ENCODE data around the gene ACADS. TPM values are rescaled to one million over a fixed set of nuclear protein-coding genes. Genes with fewer than 3 reads are reported as not detected.

The ACADS gene
- total RNA-seq, 6 experiments from 2014 or later = 94.1 to 172 (median 156) TPM

DNA sequence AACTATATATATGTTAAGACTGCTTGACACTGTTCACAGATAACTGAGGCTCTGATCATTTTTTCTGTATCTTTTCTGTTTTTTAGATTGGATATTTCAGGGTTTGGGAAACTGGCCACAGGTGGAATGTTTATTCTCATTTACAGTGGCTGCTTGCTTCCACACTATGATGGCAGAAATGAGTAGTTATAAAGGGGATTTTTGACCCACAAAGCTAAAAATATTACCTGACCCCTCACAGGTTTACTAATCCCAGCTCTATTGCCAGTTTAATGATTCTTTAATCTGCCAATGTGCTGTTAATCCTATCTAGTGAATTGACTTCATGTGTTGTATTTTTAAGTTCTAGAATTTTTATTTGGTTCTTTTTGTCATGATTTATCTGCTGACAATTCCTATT is 29.6 kb downstream of the ACADS start:
- DNase-seq (no peak), ATAC-seq (no peak)
- Histone ChIP-seq H3K27ac (no peak overlapping the region), H3K9me3 (peaks cover 0 to 4% (median 0%) of the 10 kb centered on the region in 4 donors), H3K4me3 (no peak overlapping the region), H3K27me3 (no peaks in the 10 kb centered on the region), H3K4me1 (no peaks in the 10 kb centered on the region), H3K36me3 (no peaks in the 10 kb centered on the region)
- TF ChIP-seq, protein P1, sequence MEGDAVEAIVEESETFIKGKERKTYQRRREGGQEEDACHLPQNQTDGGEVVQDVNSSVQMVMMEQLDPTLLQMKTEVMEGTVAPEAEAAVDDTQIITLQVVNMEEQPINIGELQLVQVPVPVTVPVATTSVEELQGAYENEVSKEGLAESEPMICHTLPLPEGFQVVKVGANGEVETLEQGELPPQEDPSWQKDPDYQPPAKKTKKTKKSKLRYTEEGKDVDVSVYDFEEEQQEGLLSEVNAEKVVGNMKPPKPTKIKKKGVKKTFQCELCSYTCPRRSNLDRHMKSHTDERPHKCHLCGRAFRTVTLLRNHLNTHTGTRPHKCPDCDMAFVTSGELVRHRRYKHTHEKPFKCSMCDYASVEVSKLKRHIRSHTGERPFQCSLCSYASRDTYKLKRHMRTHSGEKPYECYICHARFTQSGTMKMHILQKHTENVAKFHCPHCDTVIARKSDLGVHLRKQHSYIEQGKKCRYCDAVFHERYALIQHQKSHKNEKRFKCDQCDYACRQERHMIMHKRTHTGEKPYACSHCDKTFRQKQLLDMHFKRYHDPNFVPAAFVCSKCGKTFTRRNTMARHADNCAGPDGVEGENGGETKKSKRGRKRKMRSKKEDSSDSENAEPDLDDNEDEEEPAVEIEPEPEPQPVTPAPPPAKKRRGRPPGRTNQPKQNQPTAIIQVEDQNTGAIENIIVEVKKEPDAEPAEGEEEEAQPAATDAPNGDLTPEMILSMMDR (IDR thresholded peaks at IDR 0.05) = no peak
- no peak for TF ChIP-seq POLR2A (IDR thresholded peaks at IDR 0.05)
- intact Hi-C loops (cut with DNase I) = no loop called here

DNA sequence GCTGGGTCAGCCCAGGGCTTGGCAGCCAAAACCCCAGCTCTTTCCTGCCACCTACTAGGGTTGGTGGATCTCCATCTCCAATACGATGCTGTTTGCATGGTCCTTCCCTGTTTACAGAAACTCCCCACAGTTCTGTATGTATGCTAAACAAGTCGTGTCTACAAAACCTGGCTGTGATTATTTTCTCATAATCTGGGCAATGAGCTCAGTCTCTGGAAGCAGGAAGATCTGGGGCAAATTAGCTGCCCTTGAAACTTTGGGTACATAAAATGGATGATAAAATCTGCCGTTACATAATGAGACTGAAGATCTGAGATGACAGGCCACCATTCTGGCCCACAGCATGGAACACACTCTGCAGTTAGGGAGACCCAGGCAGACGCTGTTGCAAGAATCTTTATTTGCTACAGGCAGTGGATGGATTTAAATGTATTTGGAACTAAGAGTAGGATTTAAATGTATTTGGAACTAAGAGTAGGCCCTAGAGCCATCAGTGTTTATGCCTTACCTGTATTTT is 31.7 kb downstream of the ACADS start:
- WGBS (ENCODE audit: insufficient coverage, low coverage, low lambda C conversion rate, missing lambda C conversion rate) = 66% methylated on average over 3 of the region's 4 CpGs
- Histone ChIP-seq H3K27me3 (no peaks in the 10 kb centered on the region), H3K9me3 (peaks cover 0 to 4% (median 0%) of the 10 kb centered on the region in 4 donors), H3K27ac (no peak overlapping the region), H3K36me3 (peaks cover 0 to 4% (median 0%) of the 10 kb centered on the region in 4 donors), H3K4me1 (no peaks in the 10 kb centered on the region), H3K4me3 (no peak overlapping the region)
- ATAC-seq (no peak), DNase-seq (no peak)
- TF ChIP-seq, protein P1 (IDR thresholded peaks at IDR 0.05) = no peak
- TF ChIP-seq POLR2A (IDR thresholded peaks at IDR 0.05) = no peak
- intact Hi-C loops (cut with DNase I) = no loop called here

DNA sequence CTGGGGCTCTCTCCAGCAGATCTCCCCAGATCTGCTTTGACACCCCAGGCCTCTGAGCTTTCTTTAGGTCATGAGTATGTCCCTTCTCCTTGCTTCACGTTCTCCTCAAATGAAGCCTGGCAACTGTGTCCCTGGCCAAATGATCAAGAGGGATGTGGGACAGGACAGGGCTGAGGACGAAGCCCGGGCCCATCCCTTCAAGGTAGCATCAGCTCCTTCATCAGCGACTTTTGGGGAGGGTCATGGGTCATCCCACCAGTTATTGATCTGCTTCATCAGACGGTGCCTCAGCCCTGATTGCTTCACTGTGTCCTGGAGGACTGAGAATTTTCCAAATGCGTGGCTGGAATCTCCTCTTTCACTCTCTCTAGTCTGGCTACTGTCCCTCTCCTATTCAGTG is 32.3 kb downstream of the ACADS start:
- intact Hi-C loops (cut with DNase I) = no loop called here
- TF ChIP-seq, protein P1 (IDR thresholded peaks at IDR 0.05) = no peak
- no peak for TF ChIP-seq POLR2A (IDR thresholded peaks at IDR 0.05)
- H3K4me1 ChIP-seq = no peaks in the 10 kb centered on the region
- H3K27me3 ChIP-seq = no peaks in the 10 kb centered on the region
- peaks cover 0 to 4% (median 0%) of the 10 kb centered on the region in 4 donors for H3K9me3 ChIP-seq
- 44% methylated on average over 4 of the region's 6 CpGs for WGBS (ENCODE audit: insufficient coverage, low coverage, low lambda C conversion rate, missing lambda C conversion rate)
- DNase-seq (no peak), ATAC-seq (peak in 1 of 4 donors; percentile 14)
- no peak overlapping the region for H3K27ac ChIP-seq
- H3K4me3 ChIP-seq = no peak overlapping the region
- H3K36me3 ChIP-seq = peaks cover 0 to 9% (median 2%) of the 10 kb centered on the region in 4 donors

DNA sequence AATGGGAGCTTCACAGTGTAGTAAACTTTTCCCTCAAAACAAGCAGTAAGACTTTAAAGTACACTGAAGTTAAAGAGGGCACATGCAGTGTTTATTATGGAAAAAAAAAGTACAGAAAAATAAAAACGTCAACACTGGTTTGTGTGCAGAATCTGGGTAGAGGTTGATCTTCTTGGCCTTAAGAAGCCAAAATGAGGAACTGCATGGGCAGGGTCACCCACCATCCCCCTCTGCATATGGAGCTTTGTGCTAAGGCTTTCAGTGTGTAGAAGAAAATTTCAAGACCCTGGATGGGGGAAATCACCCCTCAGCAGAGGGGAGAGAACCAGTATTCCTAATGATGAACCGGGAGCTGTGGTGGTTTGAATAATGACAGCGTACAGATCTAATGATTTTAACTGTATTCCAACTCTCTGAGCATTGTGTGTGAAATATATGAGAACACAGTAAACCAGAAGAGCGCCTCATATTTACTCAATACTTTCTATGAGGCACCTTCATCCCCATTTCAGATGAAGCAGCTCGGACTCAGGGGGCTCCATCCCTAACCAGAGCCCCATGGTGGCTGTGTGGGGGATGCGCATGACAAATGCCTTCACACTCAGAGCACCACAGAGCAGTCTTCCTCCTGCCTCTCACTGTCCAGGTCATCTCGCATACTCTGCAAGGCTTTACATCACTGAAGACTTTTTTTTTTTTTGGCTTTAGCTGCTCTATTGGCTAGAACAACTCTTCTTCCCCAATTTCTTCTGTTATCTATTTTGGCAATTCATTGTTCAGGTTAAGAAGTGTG is 33.4 kb downstream of the ACADS start:
- intact Hi-C loops (cut with DNase I) = no loop called here

More for the DNA sequence above, 33.4 kb downstream of the ACADS start:
- Histone ChIP-seq H3K36me3 (peaks cover 0 to 18% (median 5%) of the 10 kb centered on the region in 4 donors), H3K4me3 (no peak overlapping the region), H3K9me3 (peaks cover 0 to 4% (median 0%) of the 10 kb centered on the region in 4 donors), H3K27me3 (no peaks in the 10 kb centered on the region), H3K4me1 (no peaks in the 10 kb centered on the region), H3K27ac (no peak overlapping the region)
- ATAC-seq (no peak), DNase-seq (no peak)
- TF ChIP-seq POLR2A (IDR thresholded peaks at IDR 0.05) = no peak
- TF ChIP-seq, protein P1 (IDR thresholded peaks at IDR 0.05) = no peak
- 63% methylated on average over 2 of the region's 7 CpGs for WGBS (ENCODE audit: insufficient coverage, low coverage, low lambda C conversion rate, missing lambda C conversion rate)
